ENCODE data around the gene BICD2. TPM values are rescaled to one million over a fixed set of nuclear protein-coding genes. Genes with fewer than 3 reads are reported as not detected.

BICD2 gene
- total and polyA plus RNA-seq, 10 donors, result 9.4 to 55.7 (median 35.9) TPM

- Histone ChIP-seq H3K9me3 (no peaks in the 10 kb centered on the region), H3K4me1 (peaks cover 14 to 87% (median 51%) of the 10 kb centered on the region in 6 donors), H3K27ac (peak overlapping the region in 1 of 8 donors; percentile 82), H3K4me3 (no peak overlapping the region), H3K36me3 (peaks cover 3 to 100% (median 50%) of the 10 kb centered on the region in 6 donors), H3K27me3 (replicated peaks in 1 of 7) (no peaks in the 10 kb centered on the region)
- DNase-seq, result no peak
- intact Hi-C loops (cut with DNase I; ENCODE audit: low total_unique reads), result no loop called here
- no peak for TF ChIP-seq POLR2A (IDR thresholded peaks at IDR 0.05)
- no peak for TF ChIP-seq CTCF (IDR thresholded peaks at IDR 0.05 in 8 of 11, conservative IDR thresholded peaks at IDR 0.05 in 3 of 11)
- TF ChIP-seq POLR2AphosphoS5 (IDR thresholded peaks at IDR 0.05), result no peak
- WGBS, 5 donors, result 75 to 88% (median 84%) methylated on average over 9 of the region's 9 CpGs
These were observed 40.8 kb downstream of the BICD2 start for GRCh38 chr9:92723801-92724323.

GRCh38 chr9:92723299-92723625 lies 41.4 kb downstream of the BICD2 start:
- Histone ChIP-seq H3K9me3 (no peaks in the 10 kb centered on the region), H3K4me3 (no peak overlapping the region), H3K4me1 (peaks cover 14 to 81% (median 45%) of the 10 kb centered on the region in 6 donors), H3K36me3 (peaks cover under 1 to 100% (median 50%) of the 10 kb centered on the region in 6 donors), H3K27ac (peak overlapping the region in 1 of 8 donors; percentile 82), H3K27me3 (replicated peaks in 1 of 7) (no peaks in the 10 kb centered on the region)
- 87 to 96% (median 93%) methylated on average over 3 of the region's 3 CpGs for WGBS, 5 donors
- TF ChIP-seq POLR2A (IDR thresholded peaks at IDR 0.05) (no peak), POLR2AphosphoS5 (IDR thresholded peaks at IDR 0.05) (no peak), CTCF (IDR thresholded peaks at IDR 0.05 in 8 of 11, conservative IDR thresholded peaks at IDR 0.05 in 3 of 11) (no peak)
- DNase-seq, result no peak
- intact Hi-C loops (cut with DNase I; ENCODE audit: low total_unique reads), result no loop called here

GRCh38 chr9:92722386-92723298 lies 42.0 kb downstream of the BICD2 start:
- TF ChIP-seq CTCF (IDR thresholded peaks at IDR 0.05 in 8 of 11, conservative IDR thresholded peaks at IDR 0.05 in 3 of 11) (no peak), POLR2AphosphoS5 (IDR thresholded peaks at IDR 0.05) (peak in 1 of 3 donors; percentile 12)
- 81 to 93% (median 91%) methylated on average over 13 to 16 of the region's 16 CpGs for WGBS, 5 donors
- Histone ChIP-seq H3K27ac (peak overlapping the region in 4 of 8 donors; percentile 57 to 82 (median 62)), H3K27me3 (replicated peaks in 1 of 7) (no peaks in the 10 kb centered on the region), H3K4me1 (peaks cover 11 to 75% (median 40%) of the 10 kb centered on the region in 6 donors), H3K4me3 (no peak overlapping the region), H3K36me3 (peaks cover 0 to 100% (median 55%) of the 10 kb centered on the region in 6 donors), H3K9me3 (no peaks in the 10 kb centered on the region)
- DNase-seq, result no peak
- intact Hi-C loops (cut with DNase I; ENCODE audit: low total_unique reads), result no loop called here

GRCh38 chr9:92721548-92721947 lies 43.1 kb downstream of the BICD2 start:
- no peak overlapping the region for H3K4me3 ChIP-seq
- H3K27ac ChIP-seq, result peak overlapping the region in 5 of 8 donors; percentile 57 to 82 (median 58)
- H3K27me3 ChIP-seq (replicated peaks in 1 of 7), result no peaks in the 10 kb centered on the region
- peaks cover 3 to 73% (median 38%) of the 10 kb centered on the region in 6 donors for H3K4me1 ChIP-seq
- no peak for DNase-seq
- H3K36me3 ChIP-seq, result peaks cover 0 to 100% (median 61%) of the 10 kb centered on the region in 6 donors
- intact Hi-C loops (cut with DNase I; ENCODE audit: low total_unique reads), result no loop called here
- no peaks in the 10 kb centered on the region for H3K9me3 ChIP-seq
- 75 to 83% (median 77%) methylated on average over 6 to 7 of the region's 7 CpGs for WGBS, 5 donors
- TF ChIP-seq POLR2AphosphoS5 (IDR thresholded peaks at IDR 0.05), result no peak
- no peak for TF ChIP-seq CTCF (IDR thresholded peaks at IDR 0.05 in 8 of 11, conservative IDR thresholded peaks at IDR 0.05 in 3 of 11)
- no peak for TF ChIP-seq POLR2A (IDR thresholded peaks at IDR 0.05)
